DMS114 treated with DMSO at 0.1 percent for 48 hours (cell line): ENCODE data around the gene CGNL1.

ENCODE experiments used
- DNase-seq: peaks from one replicate; lab custom pipeline; 2025; ENCODE audit not compliant: unreplicated experiment; lab: John Stamatoyannopoulos, UW

The CGNL1 gene

DNA sequence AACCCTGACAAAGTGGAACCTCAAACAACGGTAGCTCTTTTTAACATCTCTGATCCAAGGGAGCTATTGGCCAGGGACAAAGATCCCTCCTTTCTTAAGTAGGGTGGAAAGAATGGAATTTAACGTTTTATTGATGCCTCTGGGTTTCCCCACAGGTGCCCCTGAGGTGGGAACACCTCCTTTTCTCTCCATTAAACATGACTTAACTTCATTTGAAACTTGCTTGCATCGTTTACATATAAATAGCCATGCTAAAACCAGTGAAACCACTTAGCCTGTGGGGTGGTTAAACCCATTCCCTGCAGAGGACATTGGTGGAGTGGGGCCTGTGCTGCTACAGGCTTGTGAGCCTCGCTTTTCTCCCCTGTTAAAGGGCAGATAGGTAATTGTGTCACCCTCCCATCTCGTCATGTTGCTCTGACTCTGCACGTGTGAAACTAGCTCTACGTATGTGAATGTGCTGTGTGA is 9.7 kb downstream of the CGNL1 start:
- DNase-seq, result no peak

DNA sequence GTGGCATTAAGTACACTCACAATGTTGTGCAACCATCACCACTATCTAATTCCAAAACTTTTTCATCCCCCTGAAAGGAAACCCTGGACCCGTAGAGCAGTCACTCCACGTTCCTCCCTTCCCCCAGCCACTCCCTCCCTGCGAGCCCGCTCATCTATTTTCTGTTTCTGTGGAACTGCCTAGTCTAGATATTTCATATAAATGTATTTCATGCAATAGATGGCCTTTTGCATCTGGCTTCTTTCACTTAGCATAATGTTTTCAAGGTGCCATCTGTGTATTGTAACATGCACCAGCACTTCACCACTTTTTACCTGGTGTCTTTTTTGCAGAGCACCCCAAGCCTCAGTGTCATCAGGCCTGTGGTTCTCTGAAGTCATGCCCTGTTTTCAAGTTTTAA is 10.7 kb downstream of the CGNL1 start:
- no peak for DNase-seq

GRCh38 chr15:57387564-57388076 is 11.3 kb downstream of the CGNL1 start:
- no peak for DNase-seq

DNA sequence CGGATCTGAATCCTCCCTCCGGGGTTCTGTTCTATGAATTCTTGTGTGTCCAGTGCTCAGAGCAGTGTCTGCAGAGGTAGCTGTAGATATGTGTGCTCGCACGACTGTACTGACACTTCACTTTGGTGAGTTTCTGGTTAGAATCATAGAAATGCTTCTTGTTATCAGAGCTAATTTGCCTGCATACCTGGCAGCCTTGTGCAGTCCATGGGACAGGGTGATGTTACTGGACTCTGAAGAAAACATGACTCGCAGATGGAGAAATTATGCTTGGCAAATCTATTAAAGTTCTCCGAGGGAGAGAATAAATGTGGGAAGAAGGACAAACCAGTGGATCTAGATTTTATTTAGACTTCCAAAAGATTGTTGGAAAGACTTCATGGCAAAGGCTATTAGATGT is 12.2 kb downstream of the CGNL1 start:
- DNase-seq, result no peak

DNA sequence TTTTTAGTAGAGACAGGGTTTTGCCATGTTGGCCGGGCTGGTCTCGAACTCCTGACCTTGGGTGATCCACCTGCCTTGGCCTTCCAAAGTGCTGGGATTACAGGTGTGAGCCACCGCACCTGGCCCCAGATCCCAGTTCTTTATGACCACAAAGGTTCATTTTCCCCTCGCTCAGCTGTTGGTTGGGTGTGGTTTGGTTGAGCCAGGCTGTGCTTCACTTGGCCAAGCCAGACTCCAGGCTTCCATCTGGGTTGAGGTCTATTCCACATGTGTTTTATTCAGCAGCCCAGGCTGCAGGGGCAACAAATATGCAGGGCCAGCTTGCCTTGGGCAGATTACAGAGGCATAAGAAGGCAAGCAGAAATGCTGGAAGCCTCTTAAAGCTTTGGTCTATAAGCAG is 13.7 kb downstream of the CGNL1 start:
- DNase-seq, result no peak

DNA sequence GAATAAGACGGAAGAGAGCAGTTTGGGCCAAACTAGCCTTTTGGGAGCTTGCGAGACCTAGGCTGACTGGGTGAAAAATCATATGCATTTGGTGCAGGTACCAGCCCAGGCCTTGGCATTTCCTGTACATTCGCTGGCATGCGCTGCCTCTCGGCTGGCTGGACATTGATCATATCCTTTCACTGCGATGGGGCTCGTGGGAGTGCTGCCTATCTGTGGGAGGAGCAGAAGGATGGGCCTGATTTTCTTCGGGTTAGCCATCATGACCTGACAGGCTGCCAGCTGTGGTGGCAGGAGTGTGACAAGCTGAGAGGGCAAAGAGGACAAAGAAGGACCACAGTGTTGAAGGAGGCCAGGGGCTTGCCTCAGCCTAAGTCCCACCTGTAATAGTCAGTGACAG is 14.3 kb downstream of the CGNL1 start:
- DNase-seq, result no peak

- no peak for DNase-seq
Observed at GRCh38 chr15:57391537-57391936, 15.2 kb downstream of the CGNL1 start.

DNA sequence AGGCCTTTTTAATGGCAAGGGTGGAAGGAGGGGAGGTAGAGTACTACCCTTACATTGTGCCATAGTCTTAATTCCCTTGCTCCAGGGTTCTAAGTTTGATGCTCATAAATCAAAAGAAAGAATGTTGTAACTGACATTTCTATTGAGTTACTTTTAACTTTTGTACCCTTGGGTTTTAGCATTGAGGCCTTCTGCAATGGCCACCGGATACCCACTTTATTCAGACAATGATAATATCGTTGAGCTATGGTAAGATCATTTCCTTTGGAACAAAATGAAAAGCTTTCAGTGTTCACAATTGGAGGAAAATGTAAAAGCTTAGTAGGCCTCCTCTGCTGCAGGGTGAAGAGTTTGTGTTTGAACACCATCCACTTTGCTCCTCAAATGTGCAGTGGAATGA is 16.8 kb downstream of the CGNL1 start:
- DNase-seq, result no peak

- DNase-seq, result no peak
Observed at GRCh38 chr15:57395292-57395691, 19.0 kb downstream of the CGNL1 start.

GRCh38 chr15:57398336-57398735 is 22.0 kb downstream of the CGNL1 start:
- DNase-seq, result no peak

DNA sequence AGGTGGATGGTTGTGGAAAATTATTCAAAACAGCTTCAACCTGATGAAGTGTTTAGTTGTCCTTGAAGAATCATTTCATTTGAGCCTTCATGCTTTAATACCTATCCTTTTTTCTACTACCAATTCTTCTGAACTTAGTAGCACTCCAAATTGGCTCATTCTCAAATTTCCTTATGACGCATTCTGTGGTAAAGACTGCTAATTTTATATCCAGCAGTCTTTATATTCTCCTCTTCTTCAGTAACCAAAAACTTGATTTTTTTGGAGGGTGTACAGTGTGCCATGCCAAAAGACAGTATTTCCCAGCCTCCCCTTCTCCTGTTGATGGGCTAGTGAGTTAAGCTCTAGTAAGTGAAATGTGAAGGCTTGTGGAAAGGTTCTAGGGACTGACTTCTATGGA is 25.2 kb downstream of the CGNL1 start:
- no peak for DNase-seq

GRCh38 chr15:57403017-57403416 is 26.7 kb downstream of the CGNL1 start:
- no peak for DNase-seq

- DNase-seq, result no peak
Observed at GRCh38 chr15:57403566-57404325, 27.4 kb downstream of the CGNL1 start.

- DNase-seq, result no peak
Observed at GRCh38 chr15:57405133-57405532, 28.8 kb downstream of the CGNL1 start.

DNA sequence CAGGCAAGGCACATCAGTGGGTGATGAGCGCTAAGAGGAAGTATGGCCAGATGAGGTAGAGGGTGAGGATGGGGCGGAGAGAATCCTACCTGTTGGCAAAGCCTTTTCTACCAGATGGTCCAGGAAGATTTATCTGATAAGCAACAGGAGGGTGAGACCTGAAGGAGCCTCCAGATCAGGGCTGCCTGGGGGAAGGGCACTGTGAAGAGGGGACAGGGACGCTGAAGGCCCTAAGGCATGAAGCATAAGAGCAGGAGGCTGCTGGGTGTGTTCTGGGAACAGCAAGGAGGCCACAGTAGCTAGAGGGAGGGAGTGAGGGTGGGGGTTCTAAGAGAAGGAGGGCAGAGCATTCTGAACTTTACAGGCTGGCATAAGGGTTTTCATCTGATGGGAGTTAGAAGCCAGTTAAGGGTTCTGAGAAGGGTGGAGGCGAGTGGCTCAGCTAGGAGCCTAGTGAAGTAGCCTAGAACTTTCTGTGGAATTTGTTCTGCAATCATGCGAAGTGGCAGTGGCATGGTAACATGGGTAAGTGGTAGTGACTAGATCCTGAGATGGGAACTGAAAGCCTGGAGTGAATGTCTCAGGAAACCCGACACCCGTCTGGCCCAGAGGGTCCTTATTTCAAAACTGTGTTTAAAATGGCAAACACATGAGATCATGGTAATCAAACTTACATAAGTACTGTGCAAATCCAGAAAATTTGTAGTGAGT is 29.9 kb downstream of the CGNL1 start:
- no peak for DNase-seq

GRCh38 chr15:57410373-57410772 is 34.1 kb downstream of the CGNL1 start:
- no peak for DNase-seq

- no peak for DNase-seq
Observed at GRCh38 chr15:57411945-57412768, 35.9 kb downstream of the CGNL1 start.

DNA sequence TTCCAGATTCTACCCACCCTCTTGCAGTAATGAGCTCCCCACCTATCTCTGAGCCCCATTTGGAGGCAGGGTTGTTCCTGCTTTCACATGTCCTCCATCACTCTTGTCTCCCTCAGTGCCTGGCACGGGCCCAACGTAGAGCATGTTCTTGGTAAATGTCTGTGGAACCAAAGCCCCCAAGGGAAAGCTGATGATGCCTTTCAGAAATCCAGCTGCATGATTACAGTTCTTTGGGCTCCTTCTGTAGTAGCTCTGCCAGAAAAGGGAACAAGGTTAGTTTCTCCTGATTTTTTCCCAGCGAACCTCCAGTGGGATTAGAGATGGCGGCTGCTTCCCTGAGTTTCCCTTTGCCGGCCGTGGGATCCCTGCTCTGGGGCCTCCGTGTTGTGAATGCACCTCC is 39.3 kb downstream of the CGNL1 start:
- no peak for DNase-seq

- DNase-seq, result no peak
Observed at GRCh38 chr15:57418635-57419034, 42.3 kb downstream of the CGNL1 start.

- no peak for DNase-seq
Observed at GRCh38 chr15:57419335-57419734, 43.0 kb downstream of the CGNL1 start.

DNA sequence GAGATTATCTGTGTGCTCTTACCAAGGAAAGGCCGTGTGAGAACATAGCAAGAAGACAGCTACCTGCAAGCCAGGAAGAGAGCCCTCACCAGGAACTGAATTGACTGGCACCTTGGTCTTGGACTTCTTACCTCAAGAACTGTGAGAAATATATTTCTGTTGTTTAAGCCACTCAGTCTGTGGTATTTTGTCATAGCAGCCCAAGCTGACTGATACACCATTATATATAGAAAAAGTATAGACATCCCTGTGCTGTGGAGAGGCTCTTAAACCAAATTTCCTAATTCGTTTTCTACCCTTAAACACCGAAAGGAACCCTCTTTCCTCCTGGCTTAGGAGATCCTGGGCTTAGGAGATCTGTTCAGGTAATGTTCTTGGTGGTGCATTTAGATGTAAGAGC is 44.8 kb downstream of the CGNL1 start:
- DNase-seq, result no peak

DNA sequence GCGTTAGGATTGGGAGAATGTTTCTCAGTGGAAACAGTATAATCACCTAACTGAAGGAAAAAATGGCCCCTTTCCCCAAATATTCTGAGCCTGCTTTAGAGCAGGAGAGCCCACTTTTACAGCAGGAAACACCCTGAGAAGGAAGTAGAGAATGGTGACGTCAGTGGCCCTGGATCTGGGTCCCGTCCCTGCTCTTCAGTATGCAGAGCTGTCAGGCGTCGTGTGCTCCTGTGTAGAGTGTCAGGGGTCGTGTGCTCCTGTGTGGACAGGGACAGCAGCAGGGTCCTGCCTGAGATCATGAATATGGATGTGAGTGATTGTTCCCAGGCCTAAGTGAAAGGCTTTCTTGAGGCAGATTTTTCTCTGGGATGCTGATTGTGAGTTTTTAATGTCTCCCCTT is 45.2 kb downstream of the CGNL1 start:
- no peak for DNase-seq
